Measurements from ENCODE around the gene PARN.
"Not testable (repeated sequence)": the region's sequence is repeated elsewhere in the genome, so short reads cannot be mapped to it uniquely, and the experiment has no call there.

- not testable (repeated sequence) for TF ChIP-seq CTCF (IDR thresholded peaks at IDR 0.05; ENCODE audit: low read depth, low read length); POLR2A (IDR thresholded peaks at IDR 0.05; ENCODE audit: extremely low read depth, insufficient read length); MYC (IDR thresholded peaks at IDR 0.05; ENCODE audit: low read depth, low read length)
These were observed 227.1 kb downstream of the PARN start for GRCh38 chr16:14403001-14403389.
